Hematopoietic multipotent progenitor cell treated with erythropoietin and hydrocortisone succinate and interleukin-3 and kit ligand, for 4 days (in vitro differentiated cells): ENCODE measurements around the gene EEF1AKMT2.
"Not testable (repeated sequence)": the region's sequence is repeated elsewhere in the genome, so short reads cannot be mapped to it uniquely, and the experiment has no call there.

Experiments used
- DNase-seq: peaks from one replicate; pipeline ENCODE4 v3.0.0-alpha.2; 2015

Gene EEF1AKMT2

DNA sequence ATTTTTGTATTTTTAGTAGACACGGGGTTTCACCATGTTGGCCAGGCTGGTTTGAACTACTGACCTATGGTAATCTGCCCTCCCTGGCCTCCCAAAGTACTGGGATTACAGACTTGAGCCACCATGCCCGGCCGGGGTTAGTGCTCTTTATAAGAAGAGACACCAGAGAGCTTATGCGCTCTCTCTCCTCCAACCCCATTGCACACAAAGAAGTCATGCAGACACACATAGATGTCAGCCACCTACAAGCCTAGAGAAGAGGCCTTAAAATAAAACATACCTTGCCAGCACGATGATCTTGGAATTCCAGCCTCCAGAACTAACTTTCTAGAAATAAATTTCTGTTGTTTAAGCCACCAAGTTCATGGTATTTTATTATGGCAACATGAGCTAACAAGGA is 37.5 kb downstream of the EEF1AKMT2 start:
- no peak for DNase-seq

DNA sequence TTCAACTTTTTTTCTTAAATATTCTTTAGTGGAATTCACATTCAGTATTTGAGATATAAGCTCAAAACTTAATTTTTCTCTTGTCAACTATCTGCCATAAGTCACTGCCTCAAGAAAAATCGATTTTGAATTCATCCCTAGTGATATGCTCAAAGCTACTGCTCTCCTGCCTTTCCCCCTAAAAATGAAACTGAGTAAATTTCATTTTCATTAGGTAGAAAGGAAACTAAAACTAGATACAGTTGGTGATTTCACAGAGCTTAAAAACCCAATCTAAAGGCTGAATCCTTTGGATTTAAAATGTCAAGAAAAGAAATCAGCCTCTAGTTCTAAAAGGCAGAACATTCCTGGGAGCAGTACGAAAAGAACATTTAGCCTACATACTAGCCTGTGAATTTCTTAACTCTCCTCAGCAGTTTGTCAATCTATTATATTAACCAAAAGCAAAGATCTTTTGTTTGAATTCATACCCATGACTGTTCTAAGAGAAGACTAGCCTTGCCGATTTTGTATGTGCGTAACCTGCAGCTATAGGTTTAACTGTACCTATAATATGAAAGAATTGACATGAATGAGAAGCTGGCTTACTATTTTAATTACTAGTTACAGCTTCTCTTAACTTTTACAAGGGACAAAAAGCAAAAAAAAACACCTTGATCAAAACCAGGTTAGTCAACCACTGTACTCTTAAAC is 42.6 kb downstream of the EEF1AKMT2 start:
- DNase-seq: no peak

DNA sequence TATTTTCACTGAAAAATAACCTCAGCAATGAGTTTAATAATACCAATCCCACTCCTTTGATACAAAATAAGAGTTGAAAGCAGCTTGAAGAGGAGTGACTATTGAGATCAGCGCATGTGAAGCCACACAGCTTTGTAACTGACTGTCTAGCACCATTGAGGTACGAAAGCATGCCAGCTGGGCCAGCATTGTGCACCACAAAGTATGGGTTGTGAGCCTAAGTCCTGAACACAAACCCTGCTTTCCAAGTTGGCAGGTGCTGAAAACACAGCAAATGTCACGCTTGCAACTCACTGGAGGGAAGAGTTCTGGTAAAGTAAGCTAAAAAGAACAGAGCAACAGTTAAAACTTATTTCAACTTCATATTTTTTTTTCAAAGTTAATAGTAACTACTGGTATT is 43.5 kb downstream of the EEF1AKMT2 start:
- DNase-seq: no peak

DNA sequence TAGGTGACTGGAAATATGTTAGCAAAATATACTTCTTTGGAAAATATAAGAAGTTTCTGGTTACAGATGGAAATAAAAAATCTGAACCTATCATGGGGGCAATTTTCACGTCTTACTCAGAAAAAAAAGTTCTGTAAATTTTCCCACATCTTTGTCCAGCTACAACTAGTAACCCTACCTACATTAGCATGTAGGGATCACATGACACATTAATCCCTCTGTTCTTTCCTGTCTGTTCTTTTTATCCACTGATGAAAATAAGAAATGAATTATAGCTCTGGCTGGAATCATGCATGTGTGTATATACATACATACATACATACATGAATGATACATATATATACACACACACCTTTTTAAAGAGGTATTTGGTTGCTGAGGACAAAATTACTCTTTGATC is 43.9 kb downstream of the EEF1AKMT2 start:
- DNase-seq: no peak

DNA sequence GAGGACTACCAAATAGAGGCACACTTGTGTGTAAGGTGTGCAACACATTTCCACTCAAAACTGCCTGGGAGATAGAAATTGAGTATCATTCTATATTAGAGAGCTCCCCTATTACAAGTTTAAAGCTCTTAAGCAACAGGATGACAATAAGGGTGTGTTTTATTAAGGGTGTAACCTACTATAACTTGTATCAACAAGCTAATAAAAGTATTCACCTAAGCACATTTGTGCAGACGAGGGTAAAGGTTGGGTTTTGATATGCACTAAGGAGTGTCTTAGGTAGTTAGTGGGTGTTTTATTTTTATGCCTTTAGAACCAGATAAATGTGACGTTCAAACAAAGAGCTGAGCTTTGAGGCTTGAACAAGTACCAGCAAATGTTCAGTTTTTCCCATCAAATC is 44.7 kb downstream of the EEF1AKMT2 start:
- DNase-seq: no peak

DNA sequence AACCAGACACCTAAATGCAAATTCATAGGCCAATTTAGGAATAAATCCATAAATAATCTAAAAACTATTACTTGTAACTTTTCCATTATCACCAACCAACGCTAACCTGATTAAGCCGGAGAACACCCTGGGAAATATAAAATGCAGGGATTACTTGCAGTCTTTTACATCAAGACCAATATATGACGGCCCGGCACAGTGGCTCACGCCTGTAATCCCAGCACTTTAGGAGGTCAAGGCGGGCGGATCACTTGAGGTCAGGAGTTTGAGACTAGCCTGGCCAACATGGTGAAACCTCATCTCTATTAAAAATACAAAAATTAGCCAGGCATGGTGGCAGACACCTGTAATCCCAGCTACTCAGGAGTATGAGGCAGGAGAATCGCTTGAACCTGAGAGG is 45.2 kb downstream of the EEF1AKMT2 start:
- DNase-seq: not testable (repeated sequence)

DNA sequence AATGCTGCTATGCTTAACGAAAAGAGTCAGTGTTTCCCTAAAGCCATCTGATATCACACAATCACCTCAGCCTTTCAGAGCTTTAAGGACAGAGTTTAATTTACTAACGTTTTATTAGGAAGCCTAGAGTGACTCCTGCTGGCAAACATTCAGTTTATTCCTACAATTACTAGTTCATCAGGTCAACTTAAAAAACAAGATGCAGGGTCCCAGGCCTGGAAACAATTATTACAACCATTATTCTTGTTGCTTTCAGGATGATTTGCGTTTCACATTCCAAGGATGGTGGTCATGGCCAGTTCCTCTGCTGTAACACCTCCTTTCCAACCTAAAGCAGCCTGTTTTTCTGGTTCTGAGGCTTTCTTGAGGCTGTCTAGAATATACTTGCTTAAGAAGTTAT is 46.0 kb downstream of the EEF1AKMT2 start:
- peak; percentile 88 for DNase-seq

DNA sequence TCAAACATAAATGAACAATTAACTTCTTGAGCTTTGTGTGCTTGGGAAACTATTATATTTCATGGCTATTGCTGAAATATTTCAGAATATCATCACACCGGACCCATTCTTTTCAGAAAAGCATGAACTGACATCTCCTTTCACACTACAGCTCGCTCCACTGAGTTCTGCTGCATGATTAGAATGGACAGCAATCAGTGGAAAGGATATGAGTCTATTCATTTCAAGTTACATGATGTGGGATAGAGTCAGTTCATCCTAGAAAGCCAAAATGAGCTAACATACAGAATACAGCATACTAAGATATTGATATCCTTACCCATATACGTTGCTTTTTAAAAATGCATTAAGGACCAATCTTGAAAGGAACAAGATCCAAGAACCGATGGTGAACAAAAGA is 46.4 kb downstream of the EEF1AKMT2 start:
- DNase-seq: no peak

DNA sequence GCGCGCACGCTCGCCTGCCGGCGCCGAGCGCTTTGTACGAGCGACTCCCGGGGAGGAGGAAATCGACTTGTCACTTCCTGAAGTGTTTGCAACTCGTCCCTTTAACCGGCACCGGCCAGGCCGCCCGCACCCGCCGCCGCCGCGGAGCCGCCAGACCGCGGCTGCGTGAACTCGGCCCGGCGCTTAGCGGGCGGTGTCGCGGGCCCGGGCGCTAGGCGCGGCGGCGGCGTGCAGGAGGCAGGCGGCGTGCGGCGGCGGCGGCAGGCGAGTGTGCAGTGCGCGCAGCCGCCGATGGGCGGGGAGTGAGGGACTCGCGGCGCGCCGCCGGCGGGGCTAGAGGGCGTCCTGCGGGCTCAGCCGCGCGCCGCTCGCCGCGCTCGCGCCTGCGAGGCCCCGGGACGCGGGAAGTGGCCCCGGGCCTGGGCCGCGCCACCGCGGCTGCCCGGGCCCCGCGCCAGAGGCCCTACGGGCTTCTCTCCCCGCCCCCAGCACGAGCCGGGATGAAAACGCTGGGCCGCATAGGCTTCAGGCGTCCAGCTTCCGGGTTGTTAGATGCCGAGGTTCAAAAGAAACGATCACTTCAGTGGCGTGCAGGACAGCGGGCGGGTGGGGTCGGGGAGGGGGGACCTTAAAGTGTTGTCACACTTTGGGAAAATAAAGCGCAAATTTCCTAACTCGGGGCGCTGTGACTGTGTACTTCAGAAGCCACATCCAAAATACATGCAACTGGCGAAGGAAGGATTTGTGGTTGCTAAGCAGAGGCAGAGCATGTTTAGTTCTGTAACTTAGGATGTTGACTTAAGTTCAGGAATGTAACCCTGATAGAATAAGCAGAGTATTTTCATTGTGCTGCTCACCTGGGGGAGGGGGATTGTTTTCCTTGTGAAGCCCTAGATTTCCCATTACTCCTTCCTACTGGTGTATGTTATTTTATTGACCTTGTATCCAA is 47.3 kb downstream of the EEF1AKMT2 start, which contains the start of gene FAM53B:
Gene FAM53B (minus strand): TSS at position 277 of the 949 bp plus-strand sequence. CDS start 37,665 bp downstream, outside the sequence.
- DNase-seq: peak; percentile 94

DNA sequence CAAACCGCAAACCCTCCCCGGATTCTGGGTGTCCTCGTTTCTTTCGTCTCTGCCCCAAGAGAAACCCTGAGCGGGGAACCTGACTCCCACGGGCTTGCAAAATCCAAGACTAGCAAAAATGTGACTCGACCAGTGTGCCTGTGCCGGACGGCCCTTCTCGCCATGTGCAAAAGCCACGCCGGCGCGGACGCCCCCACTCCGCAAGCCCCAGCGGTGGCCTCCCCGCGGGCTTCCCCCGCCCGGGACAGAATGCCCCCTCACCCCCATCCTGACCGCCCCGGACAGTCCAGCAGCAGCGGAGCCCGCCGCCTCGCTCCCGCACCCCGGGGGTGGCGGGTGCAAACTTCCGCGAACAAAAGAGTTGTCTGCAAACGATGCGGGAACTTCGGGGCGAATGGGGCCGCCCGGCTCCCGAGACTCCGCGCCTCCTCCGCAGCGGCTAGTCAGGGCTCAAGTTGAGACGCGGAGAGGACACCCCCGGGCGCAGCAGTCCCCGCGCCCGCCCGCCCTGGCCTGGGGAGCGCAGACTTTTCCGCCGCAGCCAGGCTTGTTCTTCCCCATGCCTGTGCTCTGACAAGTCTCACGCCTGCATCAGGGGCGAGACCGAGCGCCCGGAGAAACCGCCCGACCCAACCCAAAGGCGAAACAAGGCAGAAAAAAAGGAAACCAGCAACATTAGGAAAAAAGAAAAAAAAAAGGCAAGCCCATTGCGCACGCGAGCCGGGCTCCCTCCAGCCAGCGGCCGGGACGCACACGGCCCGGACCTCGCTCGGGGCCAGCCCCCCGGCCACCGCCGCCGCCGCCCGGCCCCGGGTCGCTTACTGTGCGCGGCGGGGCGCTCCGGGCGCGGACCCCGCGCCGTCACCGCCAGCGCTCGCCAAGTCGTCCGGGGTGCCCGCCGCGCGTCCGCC is 48.2 kb downstream of the EEF1AKMT2 start:
- peak; percentile 61 for DNase-seq

DNA sequence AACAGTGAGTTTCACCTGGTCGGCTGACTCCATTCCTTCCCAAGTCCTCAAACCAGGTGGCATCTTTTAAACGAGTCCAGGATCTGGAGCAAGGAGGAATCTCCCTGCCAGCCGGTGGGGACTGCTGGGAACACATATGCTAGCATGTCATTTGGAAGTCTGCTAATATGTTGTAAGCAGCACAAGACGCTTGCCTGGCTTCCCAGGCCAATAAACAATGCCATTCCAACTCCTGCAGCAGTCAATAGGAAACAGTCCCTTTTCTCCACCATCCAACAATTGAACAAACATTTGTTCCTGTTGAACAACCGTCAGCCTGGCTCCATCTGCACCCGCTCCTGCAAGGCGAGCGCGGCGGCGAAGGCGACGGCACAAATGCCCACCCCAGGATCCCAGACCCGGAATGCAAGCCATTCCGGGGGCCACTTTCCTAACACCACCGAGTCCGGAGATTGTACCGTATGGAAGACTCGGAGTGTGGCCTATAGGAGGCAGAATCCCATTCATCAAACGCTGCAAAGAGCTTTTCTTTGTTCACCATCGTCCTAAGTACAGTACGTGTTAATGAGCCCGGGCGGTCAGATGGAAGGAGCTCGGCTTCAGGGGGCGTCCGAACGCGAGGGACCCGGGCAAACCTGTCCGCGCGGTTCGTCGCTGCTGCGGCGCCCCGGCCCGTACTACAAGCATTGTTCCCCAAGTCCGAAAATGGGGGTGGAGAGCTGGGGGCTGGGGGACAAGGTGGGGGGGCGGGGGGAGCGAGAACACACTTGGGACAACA is 49.1 kb downstream of the EEF1AKMT2 start:
- DNase-seq: peak; percentile 80

DNA sequence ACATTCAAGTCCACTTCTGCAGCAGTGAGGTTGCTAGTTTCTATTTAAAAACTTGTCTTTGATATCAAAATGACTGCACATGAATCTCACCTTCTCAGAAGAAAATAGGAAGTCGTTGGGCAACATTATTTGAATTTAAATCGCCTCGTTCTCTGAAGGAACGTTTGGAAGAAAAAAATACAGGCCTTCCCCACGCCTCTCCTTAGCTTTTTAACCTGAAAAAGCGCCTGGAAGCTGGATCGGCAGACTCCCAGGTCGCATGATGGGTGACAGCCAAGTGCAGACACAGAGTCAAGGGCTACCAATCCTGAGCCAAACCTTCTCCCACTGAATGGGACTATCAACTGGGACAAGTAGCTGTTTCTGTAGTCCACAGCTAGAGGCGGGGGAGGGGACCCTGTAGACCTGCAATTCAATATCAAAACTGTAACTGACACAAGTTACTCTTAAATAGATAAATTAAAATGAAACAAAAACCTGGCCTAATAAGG is 49.7 kb downstream of the EEF1AKMT2 start:
- peak; percentile 47 for DNase-seq

DNA sequence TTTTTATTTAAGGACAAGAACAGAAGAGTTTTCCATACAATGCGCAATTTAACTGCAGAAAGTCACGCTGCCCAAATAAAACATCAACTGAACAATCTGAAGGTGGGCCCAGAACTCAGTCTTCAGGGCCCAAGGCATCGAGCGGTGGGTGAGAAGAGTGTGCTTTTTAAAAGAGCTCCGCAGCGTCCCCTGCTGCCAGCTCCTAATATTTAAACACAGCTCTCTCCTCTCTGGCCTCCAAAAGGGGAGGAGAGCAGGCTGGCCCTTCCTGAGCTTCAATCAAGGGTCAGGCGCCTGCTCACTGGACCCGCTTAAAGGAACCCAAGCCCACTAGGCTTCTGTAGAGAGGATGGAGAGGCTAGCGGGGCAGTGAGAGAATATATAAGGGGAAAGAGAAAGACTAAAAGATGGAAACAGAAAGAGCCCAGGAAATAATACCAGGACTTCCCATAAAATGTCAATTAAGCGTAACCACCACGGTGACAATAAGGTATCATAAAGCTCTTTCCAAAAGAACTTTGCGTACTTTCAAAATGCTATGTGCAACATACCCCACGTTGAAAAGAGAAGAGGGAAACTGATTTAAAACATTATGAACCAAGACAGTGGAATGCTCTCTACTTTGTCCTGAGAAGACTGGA is 50.3 kb downstream of the EEF1AKMT2 start:
- DNase-seq: peak; percentile 90

DNA sequence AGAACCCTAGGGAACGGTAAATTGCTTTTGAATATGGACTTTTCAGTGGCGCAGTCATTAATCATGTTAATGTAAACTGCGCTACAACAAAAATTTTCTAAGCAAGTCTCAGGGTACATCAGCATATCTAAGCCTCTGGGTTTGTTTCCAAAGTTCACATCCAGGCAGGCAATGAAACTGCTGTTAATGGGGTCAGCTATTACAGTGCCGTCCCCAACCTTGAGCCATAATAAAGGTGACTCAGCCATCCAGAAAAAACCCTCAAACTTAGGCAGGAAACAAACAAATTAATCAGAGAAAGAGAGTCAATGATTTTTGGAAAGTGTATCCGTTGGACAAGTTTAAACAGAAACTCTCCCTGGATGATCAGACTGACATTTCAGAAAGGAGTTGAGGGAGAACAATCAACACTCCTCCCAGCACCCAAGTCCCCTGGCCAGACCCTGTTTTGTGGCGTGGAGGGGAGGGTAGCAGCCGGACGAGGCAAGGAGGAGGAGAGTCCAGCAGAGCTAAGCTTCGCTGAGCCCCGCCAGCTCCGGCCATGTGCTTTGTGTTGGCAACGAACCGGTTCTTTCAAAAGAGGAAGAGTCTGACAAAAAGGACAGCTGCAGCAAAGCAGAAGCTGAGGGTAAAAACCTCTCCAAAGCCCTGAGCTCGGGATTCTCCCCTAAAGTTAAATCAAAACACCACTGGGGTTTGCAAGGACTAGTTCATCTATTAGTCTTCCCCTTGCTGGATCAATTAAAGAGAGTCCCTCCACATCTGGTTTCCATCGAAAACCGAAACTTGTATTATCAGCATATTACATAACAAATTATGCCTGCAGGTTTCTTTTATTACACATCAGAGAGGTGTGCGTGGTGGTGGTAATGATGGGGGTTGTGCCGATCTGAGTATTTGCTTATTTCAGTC is 51.1 kb downstream of the EEF1AKMT2 start:
- peak; percentile 79 for DNase-seq

DNA sequence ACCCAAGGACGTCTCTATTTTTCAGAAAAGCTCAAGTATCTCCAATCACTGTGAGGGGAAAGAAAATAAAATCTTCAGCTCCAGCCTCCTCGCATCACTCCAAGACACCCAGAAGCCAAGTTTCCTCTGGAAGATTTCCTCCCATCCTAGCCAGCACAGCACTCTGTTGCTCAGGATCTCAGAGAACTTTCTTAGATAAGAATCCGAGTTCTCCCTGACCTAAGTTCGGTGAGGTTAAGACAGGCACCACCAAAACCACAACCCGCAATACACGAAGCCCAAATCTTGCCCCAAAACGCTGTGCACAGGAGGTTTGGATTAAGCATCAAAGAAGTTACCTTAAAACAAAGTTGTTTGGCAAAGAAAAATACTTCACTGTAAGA is 51.7 kb downstream of the EEF1AKMT2 start:
- peak; percentile 37 for DNase-seq

DNA sequence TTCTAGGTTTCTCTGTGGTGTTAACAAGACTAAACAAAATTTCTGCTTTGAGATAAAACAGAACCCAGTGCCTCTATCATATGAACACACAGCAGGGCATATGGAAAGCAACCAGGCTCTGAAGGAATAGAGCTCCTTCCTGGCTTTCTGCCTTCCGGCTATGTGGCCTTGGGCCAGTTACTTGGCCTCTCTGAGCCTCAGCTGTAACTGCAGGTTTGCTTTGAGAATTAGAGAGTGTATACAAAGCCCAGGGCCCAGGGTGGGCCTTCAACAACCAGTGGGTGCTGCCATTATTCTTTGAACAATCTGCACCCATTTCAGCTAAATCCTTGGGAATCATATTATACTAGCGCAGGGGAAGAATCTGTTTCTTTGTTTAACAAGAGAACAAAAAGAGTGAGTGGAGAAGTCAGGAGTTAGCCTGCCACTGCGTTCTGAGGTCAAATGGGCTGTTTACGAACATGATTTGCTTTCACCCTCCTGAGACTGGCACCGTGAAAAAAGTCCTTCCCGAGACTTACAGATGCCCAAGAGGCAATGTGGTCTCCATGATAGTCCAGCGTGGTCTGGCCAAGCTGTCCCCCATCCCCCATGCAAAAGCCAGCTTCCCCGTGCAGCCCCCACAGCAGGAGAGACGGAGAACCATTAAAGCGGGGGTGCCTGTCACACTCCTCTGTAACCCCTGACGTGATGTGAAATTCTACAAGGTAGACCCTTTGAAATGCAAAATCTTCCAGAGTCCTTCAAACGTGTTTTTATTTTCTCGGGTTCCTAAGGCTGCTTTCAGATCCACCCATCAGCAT is 52.4 kb downstream of the EEF1AKMT2 start:
- DNase-seq: no peak

DNA sequence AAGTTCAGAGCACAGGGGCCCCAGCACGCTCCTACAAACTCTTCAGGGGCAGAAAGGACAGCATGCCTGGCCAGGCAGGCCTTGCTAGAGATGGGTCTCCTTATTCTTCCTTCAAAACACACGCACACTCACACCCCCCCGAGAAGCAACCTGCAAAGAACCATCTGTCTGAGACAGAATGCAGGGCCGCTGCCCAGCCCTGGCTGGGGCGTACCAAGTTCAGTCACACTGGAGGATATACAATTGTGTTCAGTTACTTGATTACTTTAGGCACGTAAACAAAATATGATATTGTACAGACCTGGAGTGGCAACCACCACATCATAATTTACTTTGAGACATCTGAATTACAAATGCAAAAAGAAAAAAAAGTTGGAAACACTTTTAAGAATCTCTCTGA is 53.2 kb downstream of the EEF1AKMT2 start:
- no peak for DNase-seq

DNA sequence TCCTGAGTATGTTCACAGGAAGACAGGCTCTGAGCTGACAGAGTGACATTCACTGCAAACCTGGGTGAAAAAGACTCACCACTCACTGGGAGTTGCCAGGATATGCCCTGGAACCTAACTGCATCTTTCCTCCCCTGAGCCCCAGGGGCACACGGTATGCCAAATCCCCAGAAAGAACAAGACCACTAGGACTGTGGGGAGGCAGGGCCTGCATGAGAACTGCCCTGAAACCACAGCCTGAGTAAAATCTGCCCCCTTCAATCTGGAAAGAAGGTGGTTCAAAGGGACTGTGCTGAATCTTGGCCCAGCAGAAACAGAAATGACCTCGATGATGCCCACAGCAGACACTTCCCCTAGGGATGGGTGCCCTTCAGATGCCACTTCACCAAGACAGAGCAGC is 54.0 kb downstream of the EEF1AKMT2 start:
- no peak for DNase-seq

DNA sequence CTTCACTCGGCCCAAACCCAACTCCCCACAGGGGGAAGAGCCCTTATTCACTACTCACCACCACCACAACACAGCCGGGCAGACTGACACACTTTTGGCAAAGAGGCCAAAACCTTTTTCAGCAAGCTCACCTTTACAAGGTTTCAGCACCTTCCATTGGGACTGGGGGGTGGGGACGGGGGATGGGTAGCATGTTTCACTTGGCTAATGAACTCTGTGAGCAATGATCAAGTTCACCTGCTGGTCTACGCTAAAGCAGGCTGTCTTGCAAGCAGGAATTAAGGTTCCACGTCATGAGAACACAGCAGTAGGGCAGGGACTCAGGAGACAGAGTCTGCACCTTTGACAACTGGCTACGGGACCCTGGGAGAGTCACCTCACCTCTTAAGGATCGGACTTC is 54.5 kb downstream of the EEF1AKMT2 start:
- DNase-seq: no peak
